Hepatocyte (in vitro differentiated cells): ENCODE results near the gene CHN1. TPM values are rescaled to one million over a fixed set of nuclear protein-coding genes. Genes with fewer than 3 reads are reported as not detected.

Experiments
- DNase-seq: peaks from one replicate; pipeline ENCODE4 v3.0.0-alpha.2; 2016; ENCODE audit warnings: low spot score
- H2AFZ ChIP-seq: fragments of 200-600 bp; sonication (generic); 2 replicates; pipeline ENCODE4 v1.6.0; 2016; ENCODE audit warnings: antibody characterized with exemption, mild to moderate bottlenecking
- H3K27ac ChIP-seq: fragments of 200-600 bp; sonication (generic); 2 replicates; pipeline ENCODE4 v1.5.1; 2016; ENCODE audit warnings: mild to moderate bottlenecking
- H3K27me3 ChIP-seq: fragments of 200-600 bp; sonication (generic); 2 replicates; pipeline ENCODE4 v1.6.1; 2016
- H3K36me3 ChIP-seq: fragments of 200-600 bp; sonication (generic); replicated peaks from 2 replicates; pipeline ENCODE4 v1.5.1; 2016; ENCODE audit warnings: low read depth; ENCODE audit not compliant: insufficient read depth
- H3K4me1 ChIP-seq: fragments of 200-600 bp; sonication (generic); 2 replicates; pipeline ENCODE4 v1.5.1; 2016; ENCODE audit warnings: mild to moderate bottlenecking, moderate library complexity; ENCODE audit not compliant: insufficient read depth
- H3K4me2 ChIP-seq: fragments of 200-600 bp; sonication (generic); 2 replicates; pipeline ENCODE4 v1.6.0; 2016
- H3K4me3 ChIP-seq: fragments of 200-600 bp; sonication (generic); 2 replicates; pipeline ENCODE4 v1.5.1; 2016; ENCODE audit warnings: mild to moderate bottlenecking
- H3K79me2 ChIP-seq: fragments of 200-600 bp; sonication (generic); 2 replicates; pipeline ENCODE4 v1.6.0; 2017; ENCODE audit warnings: mild to moderate bottlenecking
- H3K9me2 ChIP-seq: fragments of 200-600 bp; sonication (generic); replicated peaks from 2 replicates; pipeline ENCODE4 v1.6.0; 2017; ENCODE audit warnings: mild to moderate bottlenecking; ENCODE audit not compliant: insufficient read depth
- H3K9me3 ChIP-seq: fragments of 200-600 bp; sonication (generic); 2 replicates; pipeline ENCODE4 v1.5.1; 2016; ENCODE audit warnings: low read depth, mild to moderate bottlenecking
- H4K20me1 ChIP-seq: fragments of 200-600 bp; sonication (generic); 2 replicates; pipeline ENCODE4 v1.6.0; 2016; ENCODE audit warnings: mild to moderate bottlenecking; ENCODE audit not compliant: insufficient read depth, poor library complexity, severe bottlenecking
- CTCF ChIP-seq: fragments of 200-600 bp; sonication (generic); IDR thresholded peaks from 2 replicates; pipeline ENCODE4 v1.5.1; 2016; ENCODE audit warnings: antibody characterized with exemption, mild to moderate bottlenecking; ENCODE audit not compliant: poor library complexity
- EZH2 ChIP-seq: fragments of 200-600 bp; sonication (generic); IDR thresholded peaks from 2 replicates; pipeline ENCODE4 v1.6.1; 2016; ENCODE audit warnings: antibody characterized with exemption, mild to moderate bottlenecking, borderline replicate concordance
- EZH2phosphoT487 ChIP-seq: fragments of 200-600 bp; sonication (generic); IDR thresholded peaks from one replicate; pipeline ENCODE4 v1.6.1; 2018; ENCODE audit warnings: antibody characterized with exemption, mild to moderate bottlenecking, low read depth, moderate library complexity; ENCODE audit not compliant: unreplicated experiment, severe bottlenecking
- WGBS: methylation state at CpG from one replicate; pipeline ENCODE4 v1.1.6; 2016; ENCODE audit warnings: low lambda C conversion rate; ENCODE audit errors: missing lambda C conversion rate; 5-methylcytosine and 5-hydroxymethylcytosine counted together
- polyA plus RNA-seq: library from polyadenylated mRNA; unstranded; fragments of >200 nt; fragmentation: Nextera tagmentation; extraction: Ambion mirVana; gene quantifications from 2 replicates; pipeline ENCODE4 v1.2.1, GENCODE V29; 2016
- total RNA-seq: library from RNA; depleted of rRNA; stranded (reverse); fragments of >200 nt; gene quantifications from 2 replicates; pipeline ENCODE4 v1.2.3, GENCODE V29; 2014

CHN1 gene
- total and polyA plus RNA-seq, 2 experiments from 2014 or later = 19.2 to 23.0 TPM

- 50% methylated on average over 1 of the region's 1 CpG for WGBS
Observed at GRCh38 chr2:174903264-174903556, 102.0 kb downstream of the CHN1 start.

GRCh38 chr2:174902506-174903263 is 102.5 kb downstream of the CHN1 start:
- H3K4me2 ChIP-seq = peak overlapping the region; percentile 6
- no peaks in the 10 kb centered on the region for H3K9me2 ChIP-seq
- H4K20me1 ChIP-seq = no peaks in the 10 kb centered on the region
- peak overlapping the region; percentile 17 for H3K27ac ChIP-seq
- WGBS = 47% methylated on average over 3 of the region's 3 CpGs
- no peaks in the 10 kb centered on the region for H3K27me3 ChIP-seq
- peak; percentile 12 for DNase-seq
- H2AFZ ChIP-seq = no peak overlapping the region
- H3K36me3 ChIP-seq = no peaks in the 10 kb centered on the region
- TF ChIP-seq EZH2phosphoT487 (no peak), EZH2 (no peak), CTCF (no peak)
- H3K79me2 ChIP-seq = no peaks in the 10 kb centered on the region
- H3K4me3 ChIP-seq = no peak overlapping the region
- H3K9me3 ChIP-seq = no peaks in the 10 kb centered on the region
- H3K4me1 ChIP-seq = peaks cover 9% of the 10 kb centered on the region

More at GRCh38 chr2:174903264-174903556, 102.0 kb downstream of the CHN1 start:
- no peaks in the 10 kb centered on the region for H4K20me1 ChIP-seq
- peak overlapping the region; percentile 17 for H3K27ac ChIP-seq
- H3K36me3 ChIP-seq = no peaks in the 10 kb centered on the region
- no peak overlapping the region for H3K4me3 ChIP-seq
- no peaks in the 10 kb centered on the region for H3K79me2 ChIP-seq
- H3K9me2 ChIP-seq = no peaks in the 10 kb centered on the region
- TF ChIP-seq CTCF = no peak
- TF ChIP-seq EZH2 = no peak
- no peak for TF ChIP-seq EZH2phosphoT487
- peaks cover 9% of the 10 kb centered on the region for H3K4me1 ChIP-seq
- no peak overlapping the region for H2AFZ ChIP-seq
- no peak for DNase-seq
- H3K27me3 ChIP-seq = no peaks in the 10 kb centered on the region
- no peaks in the 10 kb centered on the region for H3K9me3 ChIP-seq
- peak overlapping the region; percentile 6 for H3K4me2 ChIP-seq

GRCh38 chr2:174901075-174901474 is 104.1 kb downstream of the CHN1 start:
- DNase-seq = peak; percentile 11
- H3K4me1 ChIP-seq = peaks cover 9% of the 10 kb centered on the region
- H3K4me2 ChIP-seq = peak overlapping the region; percentile 58
- H3K27me3 ChIP-seq = no peaks in the 10 kb centered on the region
- no peaks in the 10 kb centered on the region for H3K79me2 ChIP-seq
- H4K20me1 ChIP-seq = no peaks in the 10 kb centered on the region
- no peaks in the 10 kb centered on the region for H3K9me3 ChIP-seq
- H3K4me3 ChIP-seq = no peak overlapping the region
- peak overlapping the region; percentile 43 for H3K27ac ChIP-seq
- 50% methylated on average over 4 of the region's 4 CpGs for WGBS
- H3K9me2 ChIP-seq = no peaks in the 10 kb centered on the region
- H3K36me3 ChIP-seq = no peaks in the 10 kb centered on the region
- peak overlapping the region; percentile 48 for H2AFZ ChIP-seq
- TF ChIP-seq EZH2phosphoT487 (no peak), EZH2 (no peak), CTCF (no peak)
